ENCODE data around the gene DRC1. TPM values are rescaled to one million over a fixed set of nuclear protein-coding genes. Genes with fewer than 3 reads are reported as not detected.

DRC1 gene
- total RNA-seq, 3 donors from 2014 or later = not detected

DNA sequence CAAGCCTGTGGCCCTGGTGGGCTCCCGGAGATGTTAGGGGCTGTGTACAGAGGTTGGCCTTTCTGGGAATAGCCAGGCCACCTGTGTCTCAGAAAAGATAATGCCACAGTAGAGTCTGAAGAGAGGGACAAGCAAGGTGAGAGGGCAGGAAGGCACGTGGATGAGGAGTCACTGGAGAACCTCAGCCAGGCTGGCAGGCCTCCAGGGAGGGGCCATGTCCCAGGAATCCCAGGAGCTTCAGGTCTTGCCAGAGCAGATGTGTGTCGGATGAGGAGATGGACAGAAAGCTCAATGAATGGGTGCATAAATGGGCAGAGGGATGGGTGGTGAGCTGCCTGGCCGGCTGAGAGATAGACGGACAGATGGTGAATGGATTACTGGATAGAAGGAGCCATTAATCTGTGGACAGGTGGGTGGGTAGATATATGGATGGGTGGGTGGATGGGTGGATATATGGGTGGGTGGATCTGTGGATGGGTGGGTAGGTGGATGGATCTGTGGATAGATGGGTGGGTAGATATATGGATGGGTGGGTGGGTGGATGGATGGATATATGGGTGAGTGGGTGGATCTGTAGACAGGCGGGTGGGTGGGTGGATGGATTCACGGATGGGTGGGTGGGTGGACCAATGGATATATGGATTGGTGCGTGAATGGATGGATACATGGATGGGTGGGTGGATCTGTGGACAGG lies 84.2 kb downstream of the DRC1 start:
- Histone ChIP-seq H3K36me3 (no peaks in the 10 kb centered on the region), H3K27ac (no peak overlapping the region), H3K4me1 (no peaks in the 10 kb centered on the region), H3K4me3 (no peak overlapping the region), H3K9me3 (no peaks in the 10 kb centered on the region), H3K27me3 (no peaks in the 10 kb centered on the region)
- TF ChIP-seq, protein P1, sequence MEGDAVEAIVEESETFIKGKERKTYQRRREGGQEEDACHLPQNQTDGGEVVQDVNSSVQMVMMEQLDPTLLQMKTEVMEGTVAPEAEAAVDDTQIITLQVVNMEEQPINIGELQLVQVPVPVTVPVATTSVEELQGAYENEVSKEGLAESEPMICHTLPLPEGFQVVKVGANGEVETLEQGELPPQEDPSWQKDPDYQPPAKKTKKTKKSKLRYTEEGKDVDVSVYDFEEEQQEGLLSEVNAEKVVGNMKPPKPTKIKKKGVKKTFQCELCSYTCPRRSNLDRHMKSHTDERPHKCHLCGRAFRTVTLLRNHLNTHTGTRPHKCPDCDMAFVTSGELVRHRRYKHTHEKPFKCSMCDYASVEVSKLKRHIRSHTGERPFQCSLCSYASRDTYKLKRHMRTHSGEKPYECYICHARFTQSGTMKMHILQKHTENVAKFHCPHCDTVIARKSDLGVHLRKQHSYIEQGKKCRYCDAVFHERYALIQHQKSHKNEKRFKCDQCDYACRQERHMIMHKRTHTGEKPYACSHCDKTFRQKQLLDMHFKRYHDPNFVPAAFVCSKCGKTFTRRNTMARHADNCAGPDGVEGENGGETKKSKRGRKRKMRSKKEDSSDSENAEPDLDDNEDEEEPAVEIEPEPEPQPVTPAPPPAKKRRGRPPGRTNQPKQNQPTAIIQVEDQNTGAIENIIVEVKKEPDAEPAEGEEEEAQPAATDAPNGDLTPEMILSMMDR (IDR thresholded peaks at IDR 0.05) = no peak
- TF ChIP-seq POLR2A (IDR thresholded peaks at IDR 0.05) = no peak
- no peak for TF ChIP-seq POLR2AphosphoS5 (IDR thresholded peaks at IDR 0.05)
- intact Hi-C loops (cut with DNase I; ENCODE audit: low total_unique reads) = no loop called here
- no peak for DNase-seq (ENCODE audit: low spot score in 2 of 2)

DNA sequence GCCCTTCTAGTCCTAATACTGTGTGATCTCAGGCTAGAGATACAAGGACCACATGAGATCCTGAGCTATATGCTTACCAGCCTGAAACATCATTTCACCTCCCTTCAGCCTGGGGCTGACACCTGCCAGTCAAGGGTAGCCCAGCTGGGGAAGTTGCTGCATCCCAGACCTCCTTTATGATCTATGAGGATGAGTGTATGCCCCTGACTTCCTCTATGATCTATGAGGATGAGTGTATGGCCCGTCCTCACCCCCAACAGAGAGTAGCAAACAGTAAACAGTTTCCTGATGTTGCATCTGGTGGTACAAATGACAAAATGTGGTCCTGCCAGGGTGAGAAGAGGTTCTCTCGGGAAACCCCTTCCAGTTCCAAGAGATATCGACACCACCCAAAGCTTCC lies 85.1 kb downstream of the DRC1 start:
- TF ChIP-seq POLR2A (IDR thresholded peaks at IDR 0.05) (no peak), POLR2AphosphoS5 (IDR thresholded peaks at IDR 0.05) (no peak)
- TF ChIP-seq, protein P1 (IDR thresholded peaks at IDR 0.05) = no peak
- intact Hi-C loops (cut with DNase I; ENCODE audit: low total_unique reads) = loop anchor here (1.0 kb wide), 1 partner anchor 34 kb away; no protein-coding TSS in a partner anchor
- H3K27me3 ChIP-seq = no peaks in the 10 kb centered on the region

DNA sequence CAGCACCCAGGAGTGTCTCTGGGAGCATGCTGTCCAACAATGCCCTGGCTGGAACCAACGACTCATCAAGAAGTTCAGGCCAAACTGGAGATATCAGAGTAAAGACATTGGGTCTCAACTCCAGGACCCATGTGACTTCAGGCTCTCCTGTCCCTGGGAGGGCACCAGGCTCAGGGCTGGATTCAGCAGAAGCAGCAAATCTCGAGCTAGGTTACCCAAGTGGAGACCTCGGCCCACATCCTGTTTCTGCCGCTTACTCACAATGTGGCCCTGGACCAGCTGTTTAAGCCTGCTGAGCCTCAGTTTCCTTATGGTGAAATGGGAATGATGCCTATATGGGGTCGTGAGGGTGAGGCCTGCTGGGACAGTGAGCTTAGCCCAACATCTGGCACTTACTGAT lies 85.5 kb downstream of the DRC1 start:
- DNase-seq (ENCODE audit: low spot score in 2 of 2) = no peak
- intact Hi-C loops (cut with DNase I; ENCODE audit: low total_unique reads) = loop anchor here (1.0 kb wide), 1 partner anchor 33 kb away; no protein-coding TSS in a partner anchor
- H3K4me3 ChIP-seq = no peak overlapping the region
- no peak overlapping the region for H3K27ac ChIP-seq
- TF ChIP-seq POLR2AphosphoS5 (IDR thresholded peaks at IDR 0.05) = no peak
- TF ChIP-seq, protein P1 (IDR thresholded peaks at IDR 0.05) = no peak
- TF ChIP-seq POLR2A (IDR thresholded peaks at IDR 0.05) = no peak
- H3K27me3 ChIP-seq = no peaks in the 10 kb centered on the region
- H3K4me1 ChIP-seq = no peaks in the 10 kb centered on the region
- no peaks in the 10 kb centered on the region for H3K9me3 ChIP-seq
- H3K36me3 ChIP-seq = no peaks in the 10 kb centered on the region

More for the DNA sequence above, 85.1 kb downstream of the DRC1 start:
- DNase-seq (ENCODE audit: low spot score in 2 of 2) = no peak
- Histone ChIP-seq H3K4me1 (no peaks in the 10 kb centered on the region), H3K4me3 (no peak overlapping the region), H3K9me3 (no peaks in the 10 kb centered on the region), H3K27ac (no peak overlapping the region), H3K36me3 (no peaks in the 10 kb centered on the region)

DNA sequence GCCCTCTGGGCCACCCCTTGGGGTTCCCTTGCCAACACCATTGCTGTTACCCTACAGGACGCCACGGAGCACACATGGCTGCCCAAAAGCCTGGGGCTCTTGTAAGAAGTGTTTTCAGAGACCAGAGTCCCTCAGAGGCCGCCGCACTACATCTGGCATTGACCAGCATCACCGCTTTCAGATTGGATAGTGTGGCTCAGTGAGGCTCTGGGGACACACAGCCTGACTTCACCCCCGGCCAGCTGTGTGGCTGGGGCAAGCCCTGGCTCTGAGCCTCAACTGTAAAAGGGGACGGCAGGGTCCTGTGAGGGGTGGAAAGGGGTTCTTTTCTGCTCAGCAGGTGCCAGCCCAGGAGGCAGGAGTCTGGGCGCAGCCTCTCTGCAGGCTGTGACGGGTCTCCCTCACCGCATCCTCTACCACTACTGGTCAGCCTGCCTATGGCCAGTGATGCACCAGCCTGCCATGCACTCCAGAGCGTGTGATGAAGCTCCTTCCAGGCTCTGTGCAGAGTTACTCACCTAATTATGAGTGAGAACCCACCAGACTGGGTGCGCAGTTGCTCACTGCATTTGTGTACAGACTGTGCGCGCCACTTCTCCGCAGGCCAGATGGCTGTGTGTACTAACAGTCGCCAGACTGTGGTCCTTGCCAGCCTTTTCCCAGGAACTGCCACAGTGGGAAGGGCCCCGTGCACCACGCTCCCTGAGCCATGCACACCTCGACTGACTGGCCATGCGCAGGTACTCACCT lies 86.9 kb downstream of the DRC1 start:
- no peaks in the 10 kb centered on the region for H3K27me3 ChIP-seq
- H3K4me1 ChIP-seq = no peaks in the 10 kb centered on the region
- intact Hi-C loops (cut with DNase I; ENCODE audit: low total_unique reads) = no loop called here

More for the DNA sequence above, 86.9 kb downstream of the DRC1 start:
- Histone ChIP-seq H3K4me3 (no peak overlapping the region), H3K9me3 (no peaks in the 10 kb centered on the region), H3K27ac (no peak overlapping the region), H3K36me3 (no peaks in the 10 kb centered on the region)
- TF ChIP-seq, protein P1 (IDR thresholded peaks at IDR 0.05) = no peak
- TF ChIP-seq POLR2A (IDR thresholded peaks at IDR 0.05) (no peak), POLR2AphosphoS5 (IDR thresholded peaks at IDR 0.05) (no peak)
- DNase-seq (ENCODE audit: low spot score in 2 of 2) = no peak
